GM12892 (cell line): ENCODE results near the gene ACKR1.

Source experiments
- POLR2A ChIP-seq: IDR thresholded peaks from 2 replicates; pipeline ENCODE4 v1.6.1; 2011; ENCODE audit warnings: low read depth, low read length, control low read depth
- POLR2AphosphoS5 ChIP-seq: IDR thresholded peaks from 2 replicates; pipeline ENCODE4 v1.6.1; 2011; ENCODE audit warnings: low read depth, low read length, control low read depth

GRCh38 chr1:159179906-159180305 lies 24.8 kb upstream of the ACKR1 start:
- TF ChIP-seq POLR2AphosphoS5 (no peak), POLR2A (no peak)
